RWPE2 (cell line): Measurements from ENCODE around the gene EFNA5.

Source experiments
- ATAC-seq: fragments of 200-7000 bp; cut with Tn5 transposase; 3 replicates; pipeline ENCODE4 v1.9.1; 2021; ENCODE audit warnings: low read depth
- DNase-seq: peaks from one replicate; pipeline ENCODE4 v3.0.0-alpha.2; 2020; ENCODE audit warnings: low spot score
- H3K27ac ChIP-seq: fragments of 450-650 bp; 2 replicates; pipeline ENCODE4 v1.5.1; 2017; ENCODE audit warnings: mild to moderate bottlenecking; ENCODE audit not compliant: poor library complexity, severe bottlenecking
- H3K27me3 ChIP-seq: fragments of 250-450 bp; sonication (Bioruptor Pico); 2 replicates; pipeline ENCODE4 v1.5.1; 2021; ENCODE audit warnings: mild to moderate bottlenecking, moderate library complexity; ENCODE audit not compliant: insufficient read depth, poor library complexity, severe bottlenecking
- H3K36me3 ChIP-seq: fragments of 250-450 bp; sonication (Bioruptor Pico); 2 replicates; pipeline ENCODE4 v1.5.1; 2020; ENCODE audit warnings: low read depth, mild to moderate bottlenecking, moderate library complexity
- H3K4me1 ChIP-seq: fragments of 250-450 bp; sonication (Bioruptor Pico); 2 replicates; pipeline ENCODE4 v1.5.1; 2021; ENCODE audit warnings: mild to moderate bottlenecking, moderate library complexity; ENCODE audit not compliant: insufficient read depth, poor library complexity, severe bottlenecking
- H3K4me3 ChIP-seq: fragments of 250-450 bp; sonication (Bioruptor Pico); 2 replicates; pipeline ENCODE4 v1.5.1; 2021; ENCODE audit warnings: mild to moderate bottlenecking, moderate library complexity; ENCODE audit not compliant: severe bottlenecking
- H3K9me3 ChIP-seq: fragments of 250-450 bp; sonication (Bioruptor Pico); 2 replicates; pipeline ENCODE4 v1.5.1; 2021; ENCODE audit warnings: mild to moderate bottlenecking, moderate library complexity; ENCODE audit not compliant: severe bottlenecking
- CTCF ChIP-seq: fragments of 450-650 bp; IDR thresholded peaks from one replicate; pipeline ENCODE4 v1.5.1; 2017; ENCODE audit warnings: mild to moderate bottlenecking, moderate library complexity; ENCODE audit not compliant: poor library complexity, severe bottlenecking

EFNA5 gene

GRCh38 chr5:107384256-107384655, 286.5 kb downstream of the EFNA5 start:
- no peak for DNase-seq
- Histone ChIP-seq H3K4me1 (peaks cover 55% of the 10 kb centered on the region), H3K27ac (no peak overlapping the region), H3K4me3 (no peak overlapping the region), H3K27me3 (no peaks in the 10 kb centered on the region), H3K9me3 (no peaks in the 10 kb centered on the region), H3K36me3 (no peaks in the 10 kb centered on the region)
- TF ChIP-seq CTCF = no peak
- no peak for ATAC-seq

GRCh38 chr5:107383414-107383813, 287.3 kb downstream of the EFNA5 start:
- no peaks in the 10 kb centered on the region for H3K36me3 ChIP-seq
- H3K27me3 ChIP-seq = no peaks in the 10 kb centered on the region
- ATAC-seq = peak; percentile 43
- no peak overlapping the region for H3K4me3 ChIP-seq
- TF ChIP-seq CTCF = no peak
- H3K4me1 ChIP-seq = peaks cover 46% of the 10 kb centered on the region
- peak overlapping the region; percentile 69 for H3K27ac ChIP-seq
- no peak for DNase-seq
- no peaks in the 10 kb centered on the region for H3K9me3 ChIP-seq

- no peak overlapping the region for H3K4me3 ChIP-seq
- H3K4me1 ChIP-seq = peaks cover 37% of the 10 kb centered on the region
- DNase-seq (peak; percentile 85), ATAC-seq (peak; percentile 93)
- no peaks in the 10 kb centered on the region for H3K36me3 ChIP-seq
- TF ChIP-seq CTCF = peak; percentile 38
- no peaks in the 10 kb centered on the region for H3K9me3 ChIP-seq
- H3K27me3 ChIP-seq = no peaks in the 10 kb centered on the region
- peak overlapping the region; percentile 69 for H3K27ac ChIP-seq
These were observed 289.4 kb downstream of the EFNA5 start for GRCh38 chr5:107381189-107381856.

GRCh38 chr5:107380654-107381053, 290.1 kb downstream of the EFNA5 start:
- no peak for DNase-seq
- H3K9me3 ChIP-seq = no peaks in the 10 kb centered on the region
- ATAC-seq = no peak
- H3K4me3 ChIP-seq = no peak overlapping the region
- peak overlapping the region; percentile 69 for H3K27ac ChIP-seq
- no peak for TF ChIP-seq CTCF
- no peaks in the 10 kb centered on the region for H3K36me3 ChIP-seq
- peaks cover 37% of the 10 kb centered on the region for H3K4me1 ChIP-seq
- H3K27me3 ChIP-seq = no peaks in the 10 kb centered on the region

- TF ChIP-seq CTCF = no peak
- Histone ChIP-seq H3K4me1 (peaks cover 29% of the 10 kb centered on the region), H3K9me3 (no peaks in the 10 kb centered on the region), H3K27me3 (no peaks in the 10 kb centered on the region), H3K27ac (peak overlapping the region; percentile 15), H3K4me3 (no peak overlapping the region), H3K36me3 (no peaks in the 10 kb centered on the region)
- ATAC-seq (no peak), DNase-seq (no peak)
These were observed 292.4 kb downstream of the EFNA5 start for GRCh38 chr5:107378218-107378899.
